Fibroblast of lung (primary cell): Measurements from ENCODE around the gene SCN8A. TPM values are rescaled to one million over a fixed set of nuclear protein-coding genes. Genes with fewer than 3 reads are reported as not detected.

ENCODE experiments used
- DNase-seq, 2 donors: peaks; one replicate each; pipeline versions ENCODE4 v3.0.0 to v3.0.0-alpha.2; 2010; ENCODE audit warnings: low read depth in 2 of 2
- H2AFZ ChIP-seq: 2 replicates; pipeline ENCODE4 v1.5.1; 2012; ENCODE audit warnings: low read length, control low read depth, inconsistent platforms
- H3K27ac ChIP-seq: 2 replicates; pipeline ENCODE4 v1.5.1; 2011; ENCODE audit warnings: low read length, control low read depth; ENCODE audit not compliant: insufficient read depth
- H3K27me3 ChIP-seq: 2 replicates; pipeline ENCODE4 v1.5.1; 2011; ENCODE audit warnings: mild to moderate bottlenecking, low read length; ENCODE audit not compliant: control insufficient read depth, insufficient read depth
- H3K36me3 ChIP-seq: 2 replicates; pipeline ENCODE4 v1.5.1; 2011; ENCODE audit warnings: low read length; ENCODE audit not compliant: control insufficient read depth, insufficient read depth
- H3K4me1 ChIP-seq: 2 replicates; pipeline ENCODE4 v1.5.1; 2011; ENCODE audit warnings: low read length; ENCODE audit not compliant: control insufficient read depth, insufficient read depth; ENCODE audit errors: extremely low read depth
- H3K4me2 ChIP-seq: 2 replicates; pipeline ENCODE4 v1.5.1; 2011; ENCODE audit warnings: low read length, control low read depth; ENCODE audit not compliant: insufficient read depth; ENCODE audit errors: extremely low read depth
- H3K4me3 ChIP-seq, 4 experiments: fragments of 200-600 bp in 1 of 4; sonication (generic) in 1 of 4; replicated peaks in 1 of 4; 2 replicates each; pipeline ENCODE4 v1.5.1; 2011 to 2016; ENCODE audit warnings: low read length in 4 of 4, low read depth in 3 of 4, mild to moderate bottlenecking in 3 of 4, control low read depth in 2 of 4, inconsistent platforms in 1 of 4, mixed read lengths in 1 of 4; ENCODE audit not compliant: insufficient read depth in 1 of 4; ENCODE audit errors: control extremely low read depth in 1 of 4
- H3K79me2 ChIP-seq: 2 replicates; pipeline ENCODE4 v1.5.1; 2012; ENCODE audit warnings: mild to moderate bottlenecking, low read length, inconsistent platforms; ENCODE audit not compliant: control insufficient read depth, insufficient read depth
- H3K9ac ChIP-seq: 2 replicates; pipeline ENCODE4 v1.5.1; 2011; ENCODE audit warnings: mild to moderate bottlenecking, low read length, control low read depth; ENCODE audit not compliant: insufficient read depth
- H3K9me3 ChIP-seq: 2 replicates; pipeline ENCODE4 v1.5.1; 2012; ENCODE audit warnings: low read depth, low read length; ENCODE audit not compliant: control insufficient read depth, insufficient read depth
- H4K20me1 ChIP-seq: 2 replicates; pipeline ENCODE4 v1.5.1; 2011; ENCODE audit warnings: low read length; ENCODE audit not compliant: control insufficient read depth, insufficient read depth; ENCODE audit errors: extremely low read depth
- EZH2 ChIP-seq: IDR thresholded peaks from 2 replicates; pipeline ENCODE4 v1.5.1; 2012; ENCODE audit warnings: low read length, control low read depth, mild to moderate bottlenecking; ENCODE audit errors: missing control alignments
- polyA plus RNA-seq, 2 donors: library from polyadenylated mRNA; depleted of rRNA in 1 of 2; stranded (reverse) in 1 of 2; unstranded in 1 of 2; fragments of >200 nt; gene quantifications; 2 replicates each; pipeline ENCODE4 v1.2.1, GENCODE V29; 2011 to 2012; ENCODE audit warnings: missing spikeins in 1 of 2
- total RNA-seq: library from RNA; depleted of rRNA; stranded (reverse); fragments of >200 nt; gene quantifications from 2 replicates; pipeline ENCODE4 v1.2.1, GENCODE V29; 2014
- TF ChIP-seq, protein P1 (sequence below), 2 donors: IDR thresholded peaks in 1 of 2; conservative IDR thresholded peaks in 1 of 2; 1 replicate in 1 of 2; 2 replicates in 1 of 2; pipeline ENCODE4 v1.5.1; 2011 to 2012; ENCODE audit warnings: low read length in 2 of 2, control low read depth in 1 of 2, inconsistent platforms in 1 of 2, low read depth in 1 of 2, mild to moderate bottlenecking in 1 of 2

SCN8A gene
- total and polyA plus RNA-seq, 2 donors (not counting 1 experiment from before 2014, with no cell fraction given) = 12.8 to 27.2 TPM

- no peaks in the 10 kb centered on the region for H3K36me3 ChIP-seq
- H3K79me2 ChIP-seq = no peaks in the 10 kb centered on the region
- no peaks in the 10 kb centered on the region for H3K9me3 ChIP-seq
- no peak within 1 kb of the TSS for H3K9ac ChIP-seq
- no peaks in the 10 kb centered on the region for H4K20me1 ChIP-seq
- no peak for DNase-seq
- H2AFZ ChIP-seq = no peak within 1 kb of the TSS
- peaks cover 50% of the 10 kb centered on the region for H3K27me3 ChIP-seq
- TF ChIP-seq, protein P1, sequence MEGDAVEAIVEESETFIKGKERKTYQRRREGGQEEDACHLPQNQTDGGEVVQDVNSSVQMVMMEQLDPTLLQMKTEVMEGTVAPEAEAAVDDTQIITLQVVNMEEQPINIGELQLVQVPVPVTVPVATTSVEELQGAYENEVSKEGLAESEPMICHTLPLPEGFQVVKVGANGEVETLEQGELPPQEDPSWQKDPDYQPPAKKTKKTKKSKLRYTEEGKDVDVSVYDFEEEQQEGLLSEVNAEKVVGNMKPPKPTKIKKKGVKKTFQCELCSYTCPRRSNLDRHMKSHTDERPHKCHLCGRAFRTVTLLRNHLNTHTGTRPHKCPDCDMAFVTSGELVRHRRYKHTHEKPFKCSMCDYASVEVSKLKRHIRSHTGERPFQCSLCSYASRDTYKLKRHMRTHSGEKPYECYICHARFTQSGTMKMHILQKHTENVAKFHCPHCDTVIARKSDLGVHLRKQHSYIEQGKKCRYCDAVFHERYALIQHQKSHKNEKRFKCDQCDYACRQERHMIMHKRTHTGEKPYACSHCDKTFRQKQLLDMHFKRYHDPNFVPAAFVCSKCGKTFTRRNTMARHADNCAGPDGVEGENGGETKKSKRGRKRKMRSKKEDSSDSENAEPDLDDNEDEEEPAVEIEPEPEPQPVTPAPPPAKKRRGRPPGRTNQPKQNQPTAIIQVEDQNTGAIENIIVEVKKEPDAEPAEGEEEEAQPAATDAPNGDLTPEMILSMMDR (conservative IDR thresholded peaks at IDR 0.05 in 1 of 2, IDR thresholded peaks at IDR 0.05 in 1 of 2; ENCODE audit: low read depth in 1 of 2, low read length in 2 of 2) = no peak
- no peak for TF ChIP-seq EZH2
- peak within 1 kb of the TSS; percentile 35 for H3K4me2 ChIP-seq
- peak within 1 kb of the TSS in 3 of 4 experiments; percentile 11 to 51 (median 28) for H3K4me3 ChIP-seq
- no peaks in the 10 kb centered on the region for H3K4me1 ChIP-seq
- H3K27ac ChIP-seq = no peak within 1 kb of the TSS
Observed at GRCh38 chr12:51848326-51848727, 257.3 kb downstream of the SCN8A start, which contains the start of gene FIGNL2. Gene FIGNL2 (minus strand): TSS chr12:51848718. CDS start chr12:51822413, 26,305 bp downstream.

- Histone ChIP-seq H3K36me3 (no peaks in the 10 kb centered on the region), H4K20me1 (no peaks in the 10 kb centered on the region), H3K4me1 (no peaks in the 10 kb centered on the region), H3K4me3 (no peak overlapping the region), H3K27me3 (peaks cover 46% of the 10 kb centered on the region), H3K9ac (no peak overlapping the region), H3K79me2 (no peaks in the 10 kb centered on the region), H2AFZ (no peak overlapping the region), H3K9me3 (no peaks in the 10 kb centered on the region), H3K4me2 (no peak overlapping the region), H3K27ac (no peak overlapping the region)
- peak; percentile 15 for TF ChIP-seq EZH2
- TF ChIP-seq, protein P1 (conservative IDR thresholded peaks at IDR 0.05 in 1 of 2, IDR thresholded peaks at IDR 0.05 in 1 of 2; ENCODE audit: low read depth in 1 of 2, low read length in 2 of 2) = no peak
- no peak for DNase-seq
Observed at GRCh38 chr12:51848841-51849735, 258.1 kb downstream of the SCN8A start.

DNA sequence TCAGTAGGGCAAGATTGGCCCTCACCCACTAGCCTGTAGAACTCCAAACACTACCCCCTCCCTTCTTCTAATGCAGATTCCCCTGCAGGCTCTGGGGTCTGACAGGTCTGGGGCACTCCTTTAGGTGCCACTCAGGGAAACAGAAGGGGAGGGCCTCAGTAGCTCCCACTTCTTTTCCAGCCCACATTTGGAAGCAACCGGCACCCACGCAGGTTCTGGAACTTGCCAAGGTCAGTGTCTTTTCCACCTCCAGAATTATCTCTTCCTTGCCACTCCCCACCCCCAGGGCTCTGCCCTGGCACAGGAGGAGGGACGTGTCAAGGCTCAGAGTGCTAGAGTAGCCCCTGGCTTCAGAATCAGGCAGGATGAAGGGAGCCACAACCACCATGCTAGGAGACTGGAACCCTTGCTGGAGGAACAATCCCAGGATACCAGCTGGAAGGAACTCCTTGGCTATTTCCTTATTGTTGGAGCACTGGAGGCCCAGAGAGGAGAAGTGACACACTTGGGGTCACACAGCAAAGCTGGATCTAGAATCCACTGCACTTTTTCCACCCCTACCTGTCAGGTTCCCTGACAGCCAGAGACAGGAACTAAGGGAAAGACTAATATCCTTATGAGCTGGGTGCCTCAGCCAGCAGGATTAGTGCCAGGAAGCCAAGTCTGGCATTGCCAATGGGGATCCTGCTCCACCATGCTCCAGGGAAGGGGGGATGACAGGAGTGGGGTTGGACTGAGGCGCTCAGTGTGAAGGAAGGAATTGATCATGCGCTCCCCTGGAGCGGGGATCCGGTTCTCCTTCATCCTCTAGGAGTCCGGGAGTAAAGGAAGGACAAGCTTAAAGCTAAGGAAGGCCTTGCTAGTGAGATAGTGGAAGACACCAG, 259.3 kb downstream of the SCN8A start:
- Histone ChIP-seq H3K79me2 (no peaks in the 10 kb centered on the region), H3K36me3 (no peaks in the 10 kb centered on the region), H4K20me1 (no peaks in the 10 kb centered on the region), H3K4me2 (no peak overlapping the region), H3K4me3 (no peak overlapping the region), H3K9ac (no peak overlapping the region), H2AFZ (no peak overlapping the region), H3K27me3 (peaks cover 35% of the 10 kb centered on the region), H3K27ac (no peak overlapping the region), H3K9me3 (no peaks in the 10 kb centered on the region), H3K4me1 (no peaks in the 10 kb centered on the region)
- DNase-seq = no peak
- TF ChIP-seq, protein P1 (conservative IDR thresholded peaks at IDR 0.05 in 1 of 2, IDR thresholded peaks at IDR 0.05 in 1 of 2; ENCODE audit: low read depth in 1 of 2, low read length in 2 of 2) = no peak
- no peak for TF ChIP-seq EZH2
